Breast epithelium (tissue), 4 donors: Measurements from ENCODE around the gene INTS6. TPM values are rescaled to one million over a fixed set of nuclear protein-coding genes. Genes with fewer than 3 reads are reported as not detected.

Source experiments
- DNase-seq, 2 donors: peaks; one replicate each; pipeline ENCODE4 v3.0.0-alpha.2; 2019; ENCODE audit warnings: low spot score in 2 of 2
- H3K27ac ChIP-seq, 2 donors: fragments of 200-600 bp; sonication (generic) in 1 of 2; one replicate each; pipeline ENCODE4 v1.5.1; 2016 to 2019; ENCODE audit warnings: mild to moderate bottlenecking in 1 of 2
- H3K27me3 ChIP-seq, 2 donors: fragments of 200-600 bp; sonication (generic) in 1 of 2; one replicate each; pipeline versions ENCODE4 v1.5.1 to v1.6.0; 2017 to 2019; ENCODE audit warnings: control low read depth in 1 of 2, mild to moderate bottlenecking in 1 of 2
- H3K36me3 ChIP-seq: fragments of 200-600 bp; one replicate; pipeline ENCODE4 v1.5.1; 2019
- H3K4me1 ChIP-seq, 2 donors: fragments of 200-600 bp; sonication (generic); one replicate each; pipeline ENCODE4 v1.5.1; 2016 to 2019; ENCODE audit warnings: control low read depth in 1 of 2
- H3K4me3 ChIP-seq, 3 donors: fragments of 200-600 bp; sonication (generic); 1 replicate in 2 of 3; 2 replicates in 1 of 3; pipeline ENCODE4 v1.5.1; 2016 to 2019; ENCODE audit warnings: mild to moderate bottlenecking in 3 of 3, moderate library complexity in 2 of 3
- H3K9me3 ChIP-seq, 2 donors: fragments of 200-600 bp; sonication (generic) in 1 of 2; one replicate each; pipeline ENCODE4 v1.5.1; 2016 to 2019; ENCODE audit warnings: control low read depth in 1 of 2
- CTCF ChIP-seq, 3 donors: fragments of 450-650 bp; IDR thresholded peaks; one replicate each; pipeline ENCODE4 v1.5.1; 2016 to 2017; ENCODE audit warnings: antibody characterized with exemption in 3 of 3, mild to moderate bottlenecking in 3 of 3, moderate library complexity in 3 of 3
- POLR2A ChIP-seq: fragments of 450-650 bp; IDR thresholded peaks from one replicate; pipeline ENCODE4 v1.6.1; 2016; ENCODE audit warnings: antibody characterized with exemption, mild to moderate bottlenecking, moderate library complexity
- POLR2AphosphoS5 ChIP-seq, 3 donors: sonication (generic); formaldehyde crosslinking; IDR thresholded peaks; one replicate each; pipeline ENCODE4 v1.6.1; 2017; ENCODE audit warnings: antibody characterized with exemption in 3 of 3
- intact Hi-C: fragments of 100-400 bp; cut with DNase I; formaldehyde crosslinking; loops from one replicate; pipeline ENCODE4 v1.15.1; 2023; ENCODE audit warnings: low total_unique reads
- total RNA-seq, 3 donors: library from RNA; depleted of rRNA; stranded (reverse); fragments of >200 nt; gene quantifications; one replicate each; pipeline ENCODE4 v1.1.0, GENCODE V29; 2016

INTS6 gene
- total RNA-seq, 3 donors from 2014 or later = 31.2 to 76.7 (median 50.5) TPM

- no peak for DNase-seq
- no peak for TF ChIP-seq CTCF (IDR thresholded peaks at IDR 0.05)
- TF ChIP-seq POLR2A = no peak
- no peak for TF ChIP-seq POLR2AphosphoS5 (IDR thresholded peaks at IDR 0.05)
- Histone ChIP-seq H3K27me3 (no peaks in the 10 kb centered on the region), H3K36me3 (no peaks in the 10 kb centered on the region), H3K4me3 (no peak overlapping the region), H3K9me3 (no peaks in the 10 kb centered on the region), H3K4me1 (no peaks in the 10 kb centered on the region), H3K27ac (no peak overlapping the region)
- intact Hi-C loops = no loop called here
These were observed 140.8 kb downstream of the INTS6 start for GRCh38 chr13:51311957-51312520.

Other genes with a start within 250 kb of the INTS6 start
- gene FAM124A, start 230.6 kb downstream of the INTS6 start, total RNA-seq = 1 to 10 TPM; 2.2 to 7.9 (median 6.1) TPM
- gene SERPINE3, start 113.3 kb downstream of the INTS6 start, total RNA-seq = under 1 TPM in 2 of 3 donors, not detected in 1; 0.16 to 0.73 TPM
- gene WDFY2, start 131.4 kb upstream of the INTS6 start, total RNA-seq = 10 to 100 TPM; 21.0 to 27.7 (median 21.4) TPM